GM19351 (cell line): ENCODE measurements around the gene RBM39.
"Not testable (repeated sequence)": the region's sequence is repeated elsewhere in the genome, so short reads cannot be mapped to it uniquely, and the experiment has no call there.

ENCODE experiments used
- ATAC-seq: cut with Tn5 transposase; IDR thresholded peaks from one replicate; pipeline ENCODE4 v1.9.1; 2021; ENCODE audit warnings: mild to moderate bottlenecking, moderate library complexity; ENCODE audit not compliant: unreplicated experiment

The RBM39 gene

DNA sequence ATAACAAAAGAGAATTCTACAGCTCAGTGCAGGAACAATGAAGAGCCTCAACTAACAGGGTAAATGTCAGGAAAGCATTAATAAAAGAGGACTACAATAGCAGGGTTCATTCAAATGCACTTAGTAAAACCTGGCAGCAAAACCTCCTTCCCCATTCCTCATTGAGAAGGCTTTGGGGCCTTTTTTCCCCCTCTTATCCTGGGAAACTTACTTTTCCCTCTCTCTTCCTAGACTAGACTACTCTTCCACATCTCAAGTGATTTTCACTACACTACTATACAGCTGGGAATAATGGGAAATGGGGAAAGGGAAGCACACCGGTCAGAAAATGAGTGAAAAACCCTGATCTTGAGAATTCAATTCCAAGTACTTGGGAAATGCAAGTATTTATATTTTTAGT lies 32.8 kb downstream of the RBM39 start:
- no peak for ATAC-seq

DNA sequence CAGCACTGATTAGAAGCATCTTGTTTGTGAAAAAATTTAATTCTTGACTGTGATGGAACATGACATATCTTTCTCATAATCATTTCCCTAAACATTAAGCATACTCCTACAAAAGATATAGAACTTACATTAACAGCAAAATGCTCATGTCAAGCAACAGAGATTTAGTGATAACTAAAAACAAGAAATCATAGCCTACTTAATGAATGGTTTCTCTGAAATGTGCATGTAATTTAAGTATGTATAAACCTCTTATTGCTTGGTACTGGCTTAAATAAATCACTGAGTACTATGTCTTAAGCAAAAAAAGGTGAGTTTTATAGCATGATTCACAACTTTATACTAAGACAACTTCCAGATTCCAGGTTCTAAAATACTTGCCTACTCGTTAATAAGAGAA lies 33.6 kb downstream of the RBM39 start:
- no peak for ATAC-seq

DNA sequence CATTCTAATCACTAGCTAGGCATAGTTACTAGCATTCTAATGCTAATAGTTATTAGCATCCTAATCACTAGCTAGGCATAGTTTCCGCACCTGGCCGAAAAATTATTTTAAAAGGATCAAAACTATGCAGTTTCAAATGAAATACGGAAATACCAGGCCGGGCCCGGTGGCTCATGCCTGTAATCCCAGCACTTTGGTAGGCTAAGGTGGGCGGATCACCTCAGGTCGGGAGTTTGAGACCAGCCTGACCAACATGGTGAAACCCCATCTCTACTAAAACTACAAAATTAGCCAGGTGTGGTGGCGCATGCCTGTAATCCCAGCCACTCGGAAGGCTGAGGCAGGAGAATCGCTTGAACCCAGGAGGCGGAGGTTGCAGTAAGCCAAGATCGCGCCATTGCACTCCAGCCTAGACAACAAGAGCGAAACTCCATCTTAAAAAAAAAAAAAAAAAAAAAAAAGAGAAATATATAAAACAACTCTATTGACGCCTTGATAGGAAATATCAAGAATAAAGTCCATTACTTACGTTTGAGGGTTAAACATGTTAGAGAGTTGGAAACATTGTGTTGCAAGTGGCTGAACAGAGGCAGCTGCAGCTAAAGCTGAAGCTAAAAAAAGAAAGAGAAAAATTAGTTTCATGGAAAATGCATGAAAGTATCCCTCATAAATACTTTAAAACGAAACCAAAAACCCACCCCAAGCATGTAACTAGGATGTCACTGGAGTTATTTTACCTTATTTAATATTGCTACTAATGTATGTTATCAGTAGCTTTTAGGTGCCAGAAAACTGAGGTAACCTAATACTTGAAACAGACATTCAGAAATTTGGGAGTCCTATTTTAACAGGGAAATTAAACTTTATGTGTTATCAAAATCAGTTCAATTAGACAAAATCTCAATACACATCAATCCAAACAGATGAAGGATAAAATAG lies 35.2 kb downstream of the RBM39 start:
- not testable (repeated sequence) for ATAC-seq

DNA sequence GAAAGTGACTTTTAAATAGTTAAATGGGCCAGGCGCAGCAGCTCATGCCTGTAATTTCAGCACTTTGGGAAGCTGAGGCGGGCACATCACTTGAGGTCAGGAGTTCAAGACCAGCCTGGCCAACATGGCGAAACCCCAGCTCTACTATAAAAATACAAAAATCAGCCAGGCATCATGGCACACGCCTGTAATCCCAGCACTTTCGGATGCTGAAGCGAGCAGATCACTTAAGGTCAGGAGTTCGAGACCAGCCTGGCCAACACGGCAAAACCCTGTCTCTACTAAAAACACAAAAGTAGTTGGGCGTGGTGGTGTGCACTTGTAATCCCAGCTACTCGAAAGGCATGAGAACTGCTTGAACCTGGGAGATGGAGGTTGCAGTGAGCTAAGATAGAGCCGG lies 36.2 kb downstream of the RBM39 start:
- ATAC-seq: not testable (repeated sequence)

DNA sequence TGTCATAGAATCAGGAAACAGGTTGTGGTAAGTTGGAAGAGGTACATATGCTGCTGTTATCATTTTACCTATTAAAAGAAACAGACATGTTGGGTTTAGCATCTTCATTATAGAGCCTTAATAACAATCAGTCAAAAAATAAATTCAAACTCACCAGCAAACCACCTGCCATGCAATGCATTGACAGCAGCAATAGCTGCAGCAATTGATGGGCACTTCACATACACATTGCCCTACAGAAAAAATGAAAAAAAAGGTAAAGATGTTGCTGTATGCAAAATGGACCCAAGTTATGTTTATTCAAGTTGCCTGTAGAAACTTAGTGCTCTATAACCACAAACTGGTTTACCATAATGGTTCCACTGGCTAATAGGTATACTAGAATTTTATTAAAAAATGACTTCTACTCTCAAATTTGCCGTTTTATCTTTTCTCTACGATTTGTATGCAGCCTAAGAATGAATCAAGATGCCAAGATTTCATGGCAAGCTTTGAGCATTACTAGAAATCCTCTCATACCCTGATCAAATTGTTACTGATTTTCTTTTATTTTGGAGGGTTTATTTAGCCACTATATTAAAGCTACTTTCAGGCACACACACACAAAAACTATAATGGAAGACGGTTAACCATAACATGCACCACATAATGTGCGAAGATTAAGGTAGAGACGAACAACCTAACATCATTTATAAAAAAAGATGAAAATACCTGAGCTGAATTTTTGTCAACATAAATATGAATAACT lies 37.4 kb downstream of the RBM39 start:
- ATAC-seq: no peak

DNA sequence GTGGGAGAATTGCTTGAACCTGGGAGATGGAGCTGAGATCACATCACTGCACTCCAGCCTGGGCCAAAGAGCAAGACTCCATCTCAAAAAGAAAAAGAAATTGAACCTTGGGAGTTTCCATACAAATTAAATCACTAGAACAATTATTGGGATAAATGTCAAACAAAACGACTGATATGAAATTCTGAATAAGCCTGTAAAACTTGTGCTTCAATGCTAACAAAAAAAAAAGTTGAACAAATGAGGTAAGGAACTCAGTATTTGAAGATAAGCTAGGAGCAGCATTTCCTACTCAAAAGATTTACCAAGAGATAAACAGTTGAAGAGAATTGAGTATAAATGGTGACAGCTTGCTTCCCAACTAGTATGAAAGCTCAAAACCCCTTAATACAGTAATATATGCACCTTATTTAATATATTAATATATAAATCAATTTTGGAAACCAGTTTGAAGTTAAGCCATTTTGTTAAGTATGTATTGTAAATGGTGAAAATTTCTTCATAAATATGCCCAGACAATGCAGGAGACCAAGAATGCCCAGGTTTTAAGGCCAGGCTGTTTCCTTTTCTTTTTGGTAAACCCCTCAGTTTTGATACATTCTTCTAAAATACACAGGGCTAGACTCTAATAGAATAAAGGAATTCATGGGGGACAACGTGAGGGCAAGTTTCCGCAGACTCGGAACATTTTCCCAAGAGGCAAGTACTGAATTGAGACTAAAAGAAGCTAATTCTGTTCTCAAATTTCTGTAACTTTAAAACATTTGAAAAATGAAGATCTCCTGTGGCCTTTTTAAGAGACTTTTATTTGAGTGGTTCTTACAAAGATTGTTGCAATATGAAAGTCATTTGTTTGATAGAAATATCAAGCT lies 39.0 kb downstream of the RBM39 start:
- ATAC-seq: no peak

DNA sequence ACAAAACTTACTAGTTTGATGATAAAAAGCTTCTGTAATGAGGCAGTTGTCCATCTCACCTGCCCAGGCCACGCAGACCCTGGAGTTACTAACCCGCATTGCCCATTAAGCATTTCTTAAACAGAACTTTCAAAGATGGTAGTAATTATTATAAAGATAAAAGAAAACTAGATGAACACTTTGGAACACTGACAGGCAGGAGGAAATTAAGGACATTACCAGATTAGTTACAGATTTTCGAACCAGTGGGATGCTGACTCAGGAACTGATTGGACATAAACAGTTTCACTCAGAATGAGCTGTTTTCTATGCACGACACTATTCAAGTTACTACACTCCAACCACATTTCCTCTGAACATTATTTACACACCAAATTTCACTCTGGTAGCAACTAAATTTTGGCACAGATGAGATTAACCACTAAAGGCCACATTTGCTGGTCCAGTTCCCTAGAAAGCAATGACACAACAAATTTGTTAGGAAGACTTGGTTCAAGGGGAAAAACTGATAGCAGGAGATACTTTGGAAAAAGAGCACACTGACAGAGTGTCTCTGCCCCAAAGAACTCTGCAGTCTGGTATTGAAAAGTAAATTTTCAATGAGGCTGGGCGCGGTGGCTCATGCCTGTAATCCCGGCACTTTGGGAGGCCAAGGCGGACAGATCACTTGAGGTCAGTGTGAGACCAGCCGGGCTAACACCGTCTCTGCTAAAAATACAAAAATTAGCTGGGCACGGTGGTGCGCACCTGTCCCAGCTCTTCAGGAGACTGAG lies 39.8 kb downstream of the RBM39 start:
- ATAC-seq: no peak

DNA sequence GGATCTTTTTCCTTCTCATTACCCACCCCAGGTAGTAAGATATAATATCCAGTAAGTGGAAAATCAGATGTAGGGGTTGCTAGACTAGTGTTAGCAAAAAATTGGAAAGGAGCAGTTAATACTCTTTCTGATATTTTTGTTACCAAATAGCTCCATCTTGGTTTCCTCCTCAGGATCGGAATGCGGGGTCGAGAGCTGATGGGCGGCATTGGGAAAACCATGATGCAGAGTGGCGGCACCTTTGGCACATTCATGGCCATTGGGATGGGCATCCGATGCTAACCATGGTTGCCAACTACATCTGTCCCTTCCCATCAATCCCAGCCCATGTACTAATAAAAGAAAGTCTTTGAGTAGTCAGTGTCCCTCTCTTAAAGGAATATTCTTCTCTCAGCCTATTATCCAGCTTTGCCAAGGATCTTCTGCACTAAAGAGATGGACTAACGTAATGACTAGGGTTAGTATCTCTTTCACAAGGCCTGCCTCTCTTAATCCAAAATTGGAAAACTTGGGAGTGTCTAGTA lies 41.4 kb downstream of the RBM39 start:
- ATAC-seq: no peak

DNA sequence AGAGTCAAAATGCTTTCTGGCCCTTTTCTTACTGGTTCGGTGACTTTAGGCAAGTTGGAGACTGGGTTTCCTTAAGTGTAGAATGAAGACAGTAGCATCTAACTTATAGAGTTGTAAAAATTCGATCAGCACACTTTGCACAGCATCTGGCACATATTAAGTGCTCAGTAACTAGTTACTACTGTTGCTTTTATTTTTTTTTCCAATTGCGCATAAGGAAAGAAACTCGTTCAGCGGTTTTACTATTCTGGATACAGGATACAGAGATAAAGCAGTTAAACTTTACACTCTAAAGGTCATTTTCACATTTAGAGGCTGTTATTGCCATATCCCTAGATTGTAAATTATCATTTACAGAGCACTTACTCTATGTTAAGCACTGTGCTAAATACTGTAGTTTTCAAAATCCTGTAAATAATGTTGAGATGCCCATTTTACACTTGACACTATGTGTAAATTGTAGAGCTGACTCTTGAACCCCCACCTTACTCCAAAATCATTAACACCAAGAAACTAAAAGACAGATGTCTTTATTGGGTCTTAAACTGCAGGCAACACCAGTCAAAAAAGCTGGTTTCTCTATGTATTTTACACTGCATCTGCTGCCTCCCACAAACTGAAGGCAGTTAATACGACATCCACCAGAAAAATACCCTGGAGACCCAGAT lies 42.0 kb downstream of the RBM39 start:
- ATAC-seq: no peak

DNA sequence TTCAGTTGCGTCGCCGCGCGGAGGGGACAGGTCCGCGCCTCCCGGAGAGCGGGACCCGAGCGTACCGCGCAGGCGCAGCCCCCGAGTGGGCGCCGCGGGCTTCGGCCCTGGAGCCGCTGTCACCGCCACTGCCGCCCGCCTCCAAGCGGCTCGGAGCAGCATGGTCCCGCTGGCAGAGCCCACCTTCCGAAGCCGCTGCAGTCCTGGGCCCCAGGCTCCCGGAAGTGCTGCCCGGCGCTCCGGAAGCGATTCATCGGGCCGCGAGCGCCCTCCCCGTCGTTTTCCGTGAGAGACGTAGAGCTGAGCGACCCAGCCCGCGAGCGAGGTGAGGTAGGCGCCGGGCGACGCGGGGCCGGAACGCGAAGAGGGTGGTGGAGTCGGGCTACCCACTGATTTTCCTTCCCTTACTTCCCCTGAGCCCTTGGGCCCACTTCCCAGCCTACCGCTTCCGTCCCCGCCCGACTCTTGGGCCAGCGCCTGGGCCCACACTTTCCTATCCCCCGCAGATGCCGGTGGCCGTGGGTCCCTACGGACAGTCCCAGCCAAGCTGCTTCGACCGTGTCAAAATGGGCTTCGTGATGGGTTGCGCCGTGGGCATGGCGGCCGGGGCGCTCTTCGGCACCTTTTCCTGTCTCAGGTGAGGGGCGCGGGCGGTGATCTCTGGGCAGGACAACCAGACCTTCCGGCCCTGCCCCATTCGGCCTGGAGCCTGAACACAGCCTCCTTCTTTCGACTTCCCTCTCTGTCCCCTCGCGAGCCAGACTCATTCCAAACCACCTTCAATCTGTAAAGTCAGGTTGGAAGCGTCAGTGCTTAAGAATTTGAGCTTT lies 42.7 kb downstream of the RBM39 start, which contains the start of the genes NFS1 and ROMO1:
TSS of gene NFS1 (minus strand) at position 226 of the 830 bp plus-strand sequence. CDS start at position 162, 64 bp downstream.
TSS of gene ROMO1 (plus strand) at position 279 of the 830 bp plus-strand sequence. CDS start at position 507, 228 bp downstream.
- peak; percentile 89 for ATAC-seq

DNA sequence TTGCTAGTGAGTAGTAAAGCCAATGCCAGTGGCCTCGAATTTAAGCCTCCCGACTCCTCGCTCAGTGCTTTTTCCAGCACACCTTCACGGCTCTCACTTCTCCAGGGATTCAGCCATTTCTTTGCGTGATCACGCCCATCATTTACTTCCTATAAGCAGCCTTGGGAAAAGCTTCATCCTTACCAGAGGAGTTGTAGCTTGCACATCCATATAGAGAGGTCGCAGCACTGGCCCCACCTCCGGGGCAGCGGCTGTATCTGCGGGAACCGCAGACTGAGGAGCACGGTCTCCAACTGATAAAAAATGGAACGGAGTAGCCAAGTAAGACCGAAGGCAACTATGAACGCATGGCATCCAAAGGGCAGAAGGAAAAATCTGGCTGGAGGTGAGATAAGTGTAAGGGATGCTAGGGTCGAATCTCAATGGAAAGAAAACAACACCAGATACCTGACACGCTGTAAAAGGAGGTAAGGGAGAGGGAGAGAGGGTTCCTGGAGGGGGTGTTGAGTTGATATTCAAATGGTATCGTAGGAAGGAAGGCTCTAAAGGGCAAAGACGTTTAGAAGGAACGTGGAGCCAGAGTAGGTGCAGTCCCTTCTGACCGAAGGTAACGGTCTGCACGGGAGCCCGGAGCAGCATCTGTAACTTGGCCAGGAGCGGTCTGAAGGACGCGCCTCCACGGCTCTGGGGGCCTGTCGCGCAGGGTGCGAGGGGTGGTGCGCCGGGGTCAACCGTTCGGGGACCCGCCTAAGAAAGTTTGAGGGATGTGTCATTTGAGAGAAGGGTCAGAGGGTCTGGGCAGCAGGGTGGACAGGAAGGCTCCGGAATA lies 43.5 kb downstream of the RBM39 start:
- peak; percentile 28 for ATAC-seq

DNA sequence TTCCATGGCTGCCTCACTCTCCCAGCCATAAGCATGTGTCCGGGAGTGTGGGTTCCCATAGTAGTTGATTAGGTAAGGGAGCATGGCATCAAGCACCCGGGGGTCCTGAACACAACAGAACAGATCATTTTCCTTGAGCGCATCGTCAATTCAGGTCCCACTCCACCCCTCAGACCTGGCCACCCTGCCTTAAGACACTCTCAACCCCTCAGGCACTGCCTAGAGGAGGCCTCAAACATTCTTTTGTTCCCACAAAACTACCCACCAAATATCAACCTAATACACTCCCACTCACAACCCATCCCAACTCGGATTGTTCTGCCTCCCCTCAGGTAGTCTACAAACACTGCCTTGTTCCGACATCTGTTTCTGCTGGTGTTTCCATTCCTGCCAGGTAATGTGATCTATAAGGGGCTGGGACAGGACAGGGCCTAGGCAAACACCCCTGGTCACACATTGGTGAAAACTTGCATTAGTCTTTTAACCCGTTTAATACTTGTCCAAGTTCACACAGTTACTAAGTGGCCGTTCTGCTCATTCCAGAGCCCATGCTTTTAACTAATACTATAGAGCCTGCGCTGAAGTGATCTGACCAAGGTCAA lies 44.3 kb downstream of the RBM39 start:
- ATAC-seq: no peak

DNA sequence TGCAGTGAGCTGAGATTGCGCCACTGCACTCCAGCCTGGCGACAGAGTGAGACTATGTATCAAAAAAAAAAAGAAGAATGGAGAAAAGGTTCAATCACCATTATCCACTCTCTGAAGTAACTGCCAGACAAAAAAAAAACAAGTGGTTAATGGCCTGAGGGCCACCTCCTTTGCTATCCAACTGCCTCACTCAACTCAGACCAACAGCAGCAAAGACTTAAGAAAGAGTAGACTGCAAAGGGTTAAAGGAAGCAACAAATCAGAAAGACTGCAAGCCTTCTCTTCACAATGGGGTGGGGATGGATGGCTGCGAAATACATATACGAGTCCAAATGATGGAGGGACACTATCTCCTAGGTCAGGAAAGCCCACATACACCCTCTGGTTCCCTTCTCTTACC lies 46.1 kb downstream of the RBM39 start:
- no peak for ATAC-seq

DNA sequence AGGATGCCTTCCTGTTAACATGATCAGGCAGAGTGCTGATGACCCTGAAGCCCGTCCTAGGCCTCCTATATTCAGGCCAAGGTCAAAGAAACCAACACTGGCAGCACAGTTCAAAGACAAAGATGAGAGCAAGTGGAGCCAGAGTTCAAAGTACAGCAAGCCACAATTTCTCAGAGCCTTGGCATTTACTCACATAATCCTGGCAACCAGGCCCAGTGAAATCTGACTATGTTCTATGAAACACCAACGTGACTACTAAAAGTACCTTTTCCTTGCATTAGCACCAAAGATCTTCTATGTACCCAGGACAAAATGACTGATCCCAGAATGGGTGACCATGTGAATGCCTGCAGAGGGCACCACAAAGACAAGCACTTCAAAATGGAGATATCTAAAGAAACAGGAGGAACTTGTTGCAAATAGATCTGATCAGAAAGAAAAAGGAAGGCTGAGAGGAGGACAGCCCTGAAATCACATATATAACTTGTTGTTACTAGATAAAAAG lies 46.8 kb downstream of the RBM39 start:
- no peak for ATAC-seq

DNA sequence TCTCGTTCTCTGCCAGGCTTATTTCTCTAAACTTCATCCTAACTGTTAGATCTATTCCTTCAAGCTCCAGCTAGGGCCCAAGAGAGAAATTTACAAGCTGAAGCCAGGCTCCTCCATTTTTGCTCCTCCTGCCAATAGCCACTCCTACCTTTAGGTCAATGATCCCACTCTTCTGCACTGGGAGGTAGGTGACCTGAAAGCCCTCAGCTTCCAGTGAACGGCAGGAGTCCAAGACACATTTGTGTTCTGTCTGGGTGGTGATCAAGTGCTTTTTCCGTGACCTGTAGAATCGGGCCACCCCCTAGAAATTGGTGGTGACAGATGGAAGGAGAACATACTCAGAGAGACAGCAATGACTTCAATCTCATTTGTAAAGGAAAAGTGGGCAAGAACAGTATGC lies 51.8 kb downstream of the RBM39 start:
- ATAC-seq: no peak

DNA sequence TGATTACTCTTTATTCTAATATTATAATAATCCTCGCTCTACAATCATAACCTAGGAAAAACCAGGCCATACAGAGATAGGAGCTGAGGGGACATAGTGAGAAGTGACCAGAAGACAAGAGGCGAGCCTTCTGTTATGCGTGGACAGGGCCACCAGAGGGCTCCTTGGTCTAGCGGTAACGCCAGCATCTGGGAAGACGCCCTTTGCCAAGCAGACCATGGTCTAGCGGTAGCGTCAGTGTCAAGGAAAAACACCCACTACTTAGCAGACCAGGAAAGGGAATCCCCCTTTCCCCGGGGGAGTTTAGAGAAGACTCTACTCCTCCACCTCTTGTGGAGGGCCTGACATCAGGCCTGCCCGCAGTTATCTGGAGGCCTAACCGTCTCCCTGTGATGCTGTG lies 55.2 kb downstream of the RBM39 start:
- not testable (repeated sequence) for ATAC-seq

DNA sequence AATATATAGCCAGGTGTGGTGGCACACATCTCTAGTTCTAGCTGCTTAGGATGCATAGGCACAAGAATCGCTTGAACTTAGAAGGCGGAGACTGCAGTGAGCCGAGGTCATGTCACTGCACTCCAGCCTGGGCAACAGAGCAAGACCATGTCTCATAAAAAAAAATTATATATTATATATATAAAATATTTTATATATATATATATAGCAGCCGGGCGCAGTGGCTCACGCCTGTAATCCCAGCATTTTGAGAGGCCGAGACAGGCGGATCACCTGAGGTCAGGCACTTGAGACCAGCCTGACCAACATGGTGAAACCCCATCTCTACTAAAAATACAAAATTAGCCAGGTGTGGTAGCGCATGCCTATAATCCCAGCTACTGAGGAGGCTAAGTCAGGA lies 56.7 kb downstream of the RBM39 start:
- ATAC-seq: not testable (repeated sequence)
